Neural cell (in vitro differentiated cells): ENCODE measurements around the gene CHKA.

ENCODE experiments used
- EP300 ChIP-seq: fragments of 450-650 bp; conservative IDR thresholded peaks from 2 replicates; pipeline ENCODE4 v1.6.1; 2014; ENCODE audit warnings: antibody characterized with exemption, mild to moderate bottlenecking, moderate library complexity; ENCODE audit not compliant: poor library complexity, severe bottlenecking
- EZH2 ChIP-seq: fragments of 200-600, 300-800 bp; shearing (Covaris generic), sonication (generic); IDR thresholded peaks from 2 replicates; pipeline ENCODE4 v1.6.1; 2014; ENCODE audit warnings: antibody characterized with exemption, low read length, borderline replicate concordance, mild to moderate bottlenecking; ENCODE audit not compliant: insufficient read depth, poor library complexity, severe bottlenecking
- POLR2AphosphoS5 ChIP-seq: IDR thresholded peaks from 2 replicates; pipeline ENCODE4 v1.6.1; 2012
- SMC3 ChIP-seq: fragments of 450-650 bp; conservative IDR thresholded peaks from 2 replicates; pipeline ENCODE4 v1.6.1; 2014; ENCODE audit warnings: antibody characterized with exemption, mild to moderate bottlenecking, moderate library complexity; ENCODE audit not compliant: poor library complexity
- TF ChIP-seq, protein P1 (sequence below): fragments of 450-650 bp; IDR thresholded peaks from 2 replicates; pipeline ENCODE4 v1.5.1; 2014; ENCODE audit warnings: antibody characterized with exemption, mild to moderate bottlenecking, moderate library complexity; ENCODE audit not compliant: poor library complexity, severe bottlenecking

DNA sequence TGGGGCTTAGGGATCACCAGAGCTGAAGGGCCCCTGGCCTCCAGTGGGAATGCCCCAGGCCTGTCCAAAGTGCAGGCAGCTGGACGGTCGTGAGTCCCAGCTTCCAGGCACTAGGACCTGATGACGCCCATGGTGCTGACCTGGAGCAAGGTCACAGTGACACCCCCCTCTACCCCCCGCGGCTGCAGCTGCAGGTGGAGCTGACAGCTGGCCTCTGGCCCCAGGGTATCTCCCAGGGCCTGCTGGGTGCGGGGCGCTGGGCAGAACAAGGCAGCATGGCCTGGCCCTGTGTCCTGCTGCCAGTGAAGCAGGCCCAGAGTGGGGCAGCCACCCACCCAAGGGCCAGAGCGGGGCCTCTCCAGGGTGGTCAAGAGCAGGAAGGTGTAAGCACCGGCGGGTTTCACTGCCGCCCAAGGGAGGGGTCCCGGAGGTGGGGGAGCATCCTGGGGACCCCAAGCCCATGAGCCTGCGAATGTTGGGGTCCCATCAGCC lies 82.9 kb downstream of the CHKA start:
- TF ChIP-seq, protein P1, sequence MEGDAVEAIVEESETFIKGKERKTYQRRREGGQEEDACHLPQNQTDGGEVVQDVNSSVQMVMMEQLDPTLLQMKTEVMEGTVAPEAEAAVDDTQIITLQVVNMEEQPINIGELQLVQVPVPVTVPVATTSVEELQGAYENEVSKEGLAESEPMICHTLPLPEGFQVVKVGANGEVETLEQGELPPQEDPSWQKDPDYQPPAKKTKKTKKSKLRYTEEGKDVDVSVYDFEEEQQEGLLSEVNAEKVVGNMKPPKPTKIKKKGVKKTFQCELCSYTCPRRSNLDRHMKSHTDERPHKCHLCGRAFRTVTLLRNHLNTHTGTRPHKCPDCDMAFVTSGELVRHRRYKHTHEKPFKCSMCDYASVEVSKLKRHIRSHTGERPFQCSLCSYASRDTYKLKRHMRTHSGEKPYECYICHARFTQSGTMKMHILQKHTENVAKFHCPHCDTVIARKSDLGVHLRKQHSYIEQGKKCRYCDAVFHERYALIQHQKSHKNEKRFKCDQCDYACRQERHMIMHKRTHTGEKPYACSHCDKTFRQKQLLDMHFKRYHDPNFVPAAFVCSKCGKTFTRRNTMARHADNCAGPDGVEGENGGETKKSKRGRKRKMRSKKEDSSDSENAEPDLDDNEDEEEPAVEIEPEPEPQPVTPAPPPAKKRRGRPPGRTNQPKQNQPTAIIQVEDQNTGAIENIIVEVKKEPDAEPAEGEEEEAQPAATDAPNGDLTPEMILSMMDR = no peak
- no peak for TF ChIP-seq POLR2AphosphoS5
- no peak for TF ChIP-seq EP300
- TF ChIP-seq SMC3 = no peak
- TF ChIP-seq EZH2 = no peak
